ENCODE results near the gene TNIK. TPM values are rescaled to one million over a fixed set of nuclear protein-coding genes. Genes with fewer than 3 reads are reported as not detected.

Gene TNIK
- total and polyA plus RNA-seq, 10 donors: 0.85 to 34.5 (median 14.1) TPM

GRCh38 chr3:171284308-171285075, 175.7 kb downstream of the TNIK start:
- no peaks in the 10 kb centered on the region for H3K36me3 ChIP-seq
- no peak overlapping the region for H3K4me3 ChIP-seq
- H3K27me3 ChIP-seq (replicated peaks in 1 of 7): no peaks in the 10 kb centered on the region
- TF ChIP-seq POLR2AphosphoS5 (IDR thresholded peaks at IDR 0.05): no peak
- TF ChIP-seq POLR2A (IDR thresholded peaks at IDR 0.05): no peak
- TF ChIP-seq CTCF (IDR thresholded peaks at IDR 0.05 in 8 of 11, conservative IDR thresholded peaks at IDR 0.05 in 3 of 11): no peak
- no peaks in the 10 kb centered on the region for H3K9me3 ChIP-seq
- no peak overlapping the region for H3K27ac ChIP-seq
- intact Hi-C loops (cut with DNase I; ENCODE audit: low total_unique reads): no loop called here
- peaks cover 0 to 10% (median 6%) of the 10 kb centered on the region in 6 donors for H3K4me1 ChIP-seq
- 44 to 54% (median 49%) methylated on average over 5 of the region's 5 CpGs for WGBS, 5 donors
- no peak for DNase-seq

GRCh38 chr3:171283848-171284222, 176.4 kb downstream of the TNIK start:
- intact Hi-C loops (cut with DNase I; ENCODE audit: low total_unique reads): no loop called here
- WGBS, 5 donors: 68 to 89% (median 83%) methylated on average over 4 of the region's 4 CpGs
- Histone ChIP-seq H3K4me1 (peaks cover 0 to 10% (median 6%) of the 10 kb centered on the region in 6 donors), H3K36me3 (no peaks in the 10 kb centered on the region), H3K9me3 (no peaks in the 10 kb centered on the region), H3K27me3 (replicated peaks in 1 of 7) (no peaks in the 10 kb centered on the region), H3K27ac (no peak overlapping the region), H3K4me3 (no peak overlapping the region)
- DNase-seq: no peak
- TF ChIP-seq CTCF (IDR thresholded peaks at IDR 0.05 in 8 of 11, conservative IDR thresholded peaks at IDR 0.05 in 3 of 11): no peak
- TF ChIP-seq POLR2AphosphoS5 (IDR thresholded peaks at IDR 0.05): no peak
- no peak for TF ChIP-seq POLR2A (IDR thresholded peaks at IDR 0.05)

DNA sequence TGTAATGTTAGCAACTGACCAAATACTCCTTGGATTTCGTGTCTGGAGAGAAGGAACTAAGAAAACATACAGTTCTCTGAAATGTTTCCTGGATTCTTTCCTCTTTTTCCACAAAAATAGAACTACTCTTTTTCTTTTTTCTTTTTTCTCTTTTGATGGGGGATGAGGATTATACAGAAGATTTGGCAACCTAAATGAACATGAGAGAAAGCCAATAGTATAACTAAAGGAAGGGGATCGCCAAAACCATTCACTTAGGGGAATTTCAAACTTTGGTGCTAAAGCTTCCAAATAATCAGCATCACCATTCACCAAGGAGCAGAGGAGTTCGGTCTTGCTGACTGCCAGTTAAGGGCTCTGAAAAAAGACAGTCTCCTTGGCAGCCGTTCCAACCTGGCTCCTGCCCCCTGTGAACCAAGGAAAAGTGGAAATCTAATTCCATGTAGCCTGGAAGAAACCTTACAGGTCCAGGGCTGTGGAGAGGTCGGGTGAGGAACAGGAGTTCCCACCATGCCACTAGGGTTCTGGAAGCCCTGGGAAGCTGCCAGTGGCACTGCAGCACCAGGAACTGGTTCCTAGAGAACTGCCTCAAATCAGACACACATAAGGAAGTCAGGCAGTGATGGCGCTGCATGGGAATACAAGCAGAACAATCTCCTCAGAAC, 176.9 kb downstream of the TNIK start:
- Histone ChIP-seq H3K4me1 (peaks cover 0 to 10% (median 6%) of the 10 kb centered on the region in 6 donors), H3K36me3 (no peaks in the 10 kb centered on the region), H3K4me3 (no peak overlapping the region), H3K27me3 (replicated peaks in 1 of 7) (no peaks in the 10 kb centered on the region), H3K9me3 (no peaks in the 10 kb centered on the region), H3K27ac (no peak overlapping the region)
- intact Hi-C loops (cut with DNase I; ENCODE audit: low total_unique reads): no loop called here
- WGBS, 5 donors: 78 to 93% (median 82%) methylated on average over 6 of the region's 6 CpGs
- no peak for DNase-seq
- TF ChIP-seq POLR2AphosphoS5 (IDR thresholded peaks at IDR 0.05) (no peak), CTCF (IDR thresholded peaks at IDR 0.05 in 8 of 11, conservative IDR thresholded peaks at IDR 0.05 in 3 of 11) (no peak), POLR2A (IDR thresholded peaks at IDR 0.05) (no peak)

GRCh38 chr3:171282041-171282440, 178.2 kb downstream of the TNIK start:
- intact Hi-C loops (cut with DNase I; ENCODE audit: low total_unique reads): no loop called here
- Histone ChIP-seq H3K36me3 (no peaks in the 10 kb centered on the region), H3K27me3 (replicated peaks in 1 of 7) (no peaks in the 10 kb centered on the region), H3K4me3 (no peak overlapping the region), H3K27ac (no peak overlapping the region), H3K9me3 (no peaks in the 10 kb centered on the region), H3K4me1 (peaks cover 0 to 10% (median 6%) of the 10 kb centered on the region in 6 donors)
- TF ChIP-seq POLR2A (IDR thresholded peaks at IDR 0.05): no peak
- no peak for TF ChIP-seq CTCF (IDR thresholded peaks at IDR 0.05 in 8 of 11, conservative IDR thresholded peaks at IDR 0.05 in 3 of 11)
- no peak for TF ChIP-seq POLR2AphosphoS5 (IDR thresholded peaks at IDR 0.05)
- no peak for DNase-seq
- WGBS, 5 donors: 73 to 95% (median 83%) methylated on average over 4 of the region's 4 CpGs
